Measurements from ENCODE around the gene TBX2. TPM values are rescaled to one million over a fixed set of nuclear protein-coding genes. Genes with fewer than 3 reads are reported as not detected.

Gene TBX2
- total and polyA plus RNA-seq, 2 of the 13 experiments (the other 11 are each of a cell fraction or from before 2014, with no cell fraction given): 2.8 to 15.3 TPM

GRCh38 chr17:61363601-61364462 is 35.8 kb upstream of the TBX2 start (continued):
- TF ChIP-seq MXD1 (CRISPR knock-in tag; IDR thresholded peaks at IDR 0.05) (no peak), ZFP1 (CRISPR knock-in tag; IDR thresholded peaks at IDR 0.05) (no peak), ZSCAN30 (CRISPR knock-in tag; IDR thresholded peaks at IDR 0.05) (no peak), TRIM24 (CRISPR knock-in tag; IDR thresholded peaks at IDR 0.05) (no peak), ZXDC (CRISPR knock-in tag; IDR thresholded peaks at IDR 0.05) (no peak), ZNF547 (CRISPR knock-in tag; IDR thresholded peaks at IDR 0.05) (no peak; the same call in 1 of the 2 replicates), HCFC1 (IDR thresholded peaks at IDR 0.05; ENCODE audit: low read depth, low read length) (no peak), SRF (IDR thresholded peaks at IDR 0.05; ENCODE audit: low read depth, low read length) (no peak), CHD2 (IDR thresholded peaks at IDR 0.05; ENCODE audit: low read depth, low read length) (no peak), GTF2F1 (IDR thresholded peaks at IDR 0.05; ENCODE audit: low read length) (no peak), ZNF484 (CRISPR knock-in tag; IDR thresholded peaks at IDR 0.05; ENCODE audit: borderline replicate concordance, low read depth) (no peak), GLI4 (CRISPR knock-in tag; IDR thresholded peaks at IDR 0.05; ENCODE audit: borderline replicate concordance) (no peak), ZNF552 (CRISPR knock-in tag; IDR thresholded peaks at IDR 0.05; ENCODE audit: borderline replicate concordance) (no peak), ZNF616 (CRISPR knock-in tag; IDR thresholded peaks at IDR 0.05; ENCODE audit: low read depth) (no peak), GABPB1 (CRISPR knock-in tag; IDR thresholded peaks at IDR 0.05) (no peak; the same call in 1 of the 2 replicates), KDM3A (CRISPR knock-in tag; IDR thresholded peaks at IDR 0.05; ENCODE audit: low read depth) (peak; percentile 32; the same call in 1 of the 2 replicates), E2F5 (CRISPR knock-in tag; conservative IDR thresholded peaks at IDR 0.05) (no peak)
- TF ChIP-seq, protein P1, sequence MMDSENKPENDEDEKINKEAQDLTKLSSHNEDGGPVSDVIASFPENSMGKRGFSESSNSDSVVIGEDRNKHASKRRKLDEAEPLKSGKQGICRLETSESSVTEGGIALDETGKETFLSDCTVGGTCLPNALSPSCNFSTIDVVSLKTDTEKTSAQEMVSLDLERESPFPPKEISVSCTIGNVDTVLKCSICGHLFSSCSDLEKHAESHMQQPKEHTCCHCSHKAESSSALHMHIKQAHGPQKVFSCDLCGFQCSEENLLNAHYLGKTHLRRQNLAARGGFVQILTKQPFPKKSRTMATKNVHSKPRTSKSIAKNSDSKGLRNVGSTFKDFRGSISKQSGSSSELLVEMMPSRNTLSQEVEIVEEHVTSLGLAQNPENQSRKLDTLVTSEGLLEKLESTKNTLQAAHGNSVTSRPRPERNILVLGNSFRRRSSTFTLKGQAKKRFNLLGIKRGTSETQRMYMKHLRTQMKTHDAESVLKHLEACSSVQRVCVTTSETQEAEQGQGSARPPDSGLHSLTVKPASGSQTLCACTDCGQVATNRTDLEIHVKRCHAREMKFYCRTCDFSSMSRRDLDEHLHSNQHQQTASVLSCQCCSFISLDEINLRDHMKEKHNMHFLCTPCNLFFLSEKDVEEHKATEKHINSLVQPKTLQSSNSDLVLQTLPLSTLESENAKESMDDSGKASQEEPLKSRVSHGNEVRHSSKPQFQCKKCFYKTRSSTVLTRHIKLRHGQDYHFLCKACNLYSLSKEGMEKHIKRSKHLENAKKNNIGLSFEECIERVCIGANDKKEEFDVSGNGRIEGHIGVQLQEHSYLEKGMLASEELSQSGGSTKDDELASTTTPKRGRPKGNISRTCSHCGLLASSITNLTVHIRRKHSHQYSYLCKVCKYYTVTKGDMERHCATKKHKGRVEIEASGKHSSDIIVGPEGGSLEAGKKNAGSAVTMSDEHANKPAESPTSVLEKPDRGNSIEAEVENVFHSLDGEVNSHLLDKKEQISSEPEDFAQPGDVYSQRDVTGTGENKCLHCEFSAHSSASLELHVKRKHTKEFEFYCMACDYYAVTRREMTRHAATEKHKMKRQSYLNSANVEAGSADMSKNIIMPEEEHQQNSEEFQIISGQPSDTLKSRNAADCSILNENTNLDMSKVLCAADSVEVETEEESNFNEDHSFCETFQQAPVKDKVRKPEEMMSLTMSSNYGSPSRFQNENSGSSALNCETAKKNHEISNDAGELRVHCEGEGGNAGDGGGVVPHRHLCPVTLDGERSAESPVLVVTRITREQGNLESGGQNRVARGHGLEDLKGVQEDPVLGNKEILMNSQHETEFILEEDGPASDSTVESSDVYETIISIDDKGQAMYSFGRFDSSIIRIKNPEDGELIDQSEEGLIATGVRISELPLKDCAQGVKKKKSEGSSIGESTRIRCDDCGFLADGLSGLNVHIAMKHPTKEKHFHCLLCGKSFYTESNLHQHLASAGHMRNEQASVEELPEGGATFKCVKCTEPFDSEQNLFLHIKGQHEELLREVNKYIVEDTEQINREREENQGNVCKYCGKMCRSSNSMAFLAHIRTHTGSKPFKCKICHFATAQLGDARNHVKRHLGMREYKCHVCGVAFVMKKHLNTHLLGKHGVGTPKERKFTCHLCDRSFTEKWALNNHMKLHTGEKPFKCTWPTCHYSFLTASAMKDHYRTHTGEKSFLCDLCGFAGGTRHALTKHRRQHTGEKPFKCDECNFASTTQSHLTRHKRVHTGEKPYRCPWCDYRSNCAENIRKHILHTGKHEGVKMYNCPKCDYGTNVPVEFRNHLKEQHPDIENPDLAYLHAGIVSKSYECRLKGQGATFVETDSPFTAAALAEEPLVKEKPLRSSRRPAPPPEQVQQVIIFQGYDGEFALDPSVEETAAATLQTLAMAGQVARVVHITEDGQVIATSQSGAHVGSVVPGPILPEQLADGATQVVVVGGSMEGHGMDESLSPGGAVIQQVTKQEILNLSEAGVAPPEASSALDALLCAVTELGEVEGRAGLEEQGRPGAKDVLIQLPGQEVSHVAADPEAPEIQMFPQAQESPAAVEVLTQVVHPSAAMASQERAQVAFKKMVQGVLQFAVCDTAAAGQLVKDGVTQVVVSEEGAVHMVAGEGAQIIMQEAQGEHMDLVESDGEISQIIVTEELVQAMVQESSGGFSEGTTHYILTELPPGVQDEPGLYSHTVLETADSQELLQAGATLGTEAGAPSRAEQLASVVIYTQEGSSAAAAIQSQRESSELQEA (CRISPR knock-in tag; IDR thresholded peaks at IDR 0.05; ENCODE audit: not compliant biosample characterization): peak; percentile 30
